RWPE1 (cell line): ENCODE measurements around the gene HEMK1.

Experiments used
- CTCF ChIA-PET: fragments of 350-600 bp; sonication (Branson Sonifier 250); formaldehyde crosslinking; extraction: SDS; loops from one replicate; lab custom pipeline; 2021; lab: Yijun Ruan, JAX
- POLR2A ChIA-PET: fragments of 400-600 bp; formaldehyde crosslinking; extraction: SDS; loops from one replicate; lab custom pipeline; 2020; ENCODE audit warnings: antibody characterized with exemption; ENCODE audit not compliant: low non-redundant PET; lab: Yijun Ruan, JAX
- DNase-seq: peaks from one replicate; pipeline ENCODE4 v3.0.0; 2012; ENCODE audit warnings: low spot score
- H3K27ac ChIP-seq: fragments of 450-650 bp; 2 replicates; pipeline ENCODE4 v1.5.1; 2017
- TF ChIP-seq, protein P1 (sequence below): fragments of 450-650 bp; conservative IDR thresholded peaks from 2 replicates; pipeline ENCODE4 v1.5.1; 2017; ENCODE audit warnings: low read depth, mild to moderate bottlenecking

HEMK1 gene

DNA sequence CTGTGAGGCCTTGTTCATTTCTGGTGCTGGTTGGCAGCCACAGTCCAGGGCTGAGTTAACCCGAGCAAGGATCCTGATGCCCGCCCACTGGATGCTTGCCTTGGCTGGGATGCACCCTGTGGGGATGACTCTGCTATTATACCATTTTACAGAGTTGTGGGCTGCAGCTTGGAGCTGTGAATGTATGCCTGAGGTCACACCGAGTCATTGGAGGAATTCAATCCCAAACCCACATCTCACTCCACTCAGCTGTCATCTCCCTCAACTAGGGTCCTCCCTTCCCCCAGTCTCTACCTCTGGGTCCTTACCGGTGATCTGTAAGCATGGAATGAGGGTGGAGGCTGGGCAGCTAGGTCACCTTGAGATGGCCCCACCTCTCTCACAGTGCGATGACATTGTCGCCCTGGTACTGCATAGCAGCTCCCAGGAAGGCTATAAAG, 69.8 kb downstream of the HEMK1 start:
- CTCF ChIA-PET: no interaction called here
- POLR2A ChIA-PET: no interaction called here
- TF ChIP-seq, protein P1, sequence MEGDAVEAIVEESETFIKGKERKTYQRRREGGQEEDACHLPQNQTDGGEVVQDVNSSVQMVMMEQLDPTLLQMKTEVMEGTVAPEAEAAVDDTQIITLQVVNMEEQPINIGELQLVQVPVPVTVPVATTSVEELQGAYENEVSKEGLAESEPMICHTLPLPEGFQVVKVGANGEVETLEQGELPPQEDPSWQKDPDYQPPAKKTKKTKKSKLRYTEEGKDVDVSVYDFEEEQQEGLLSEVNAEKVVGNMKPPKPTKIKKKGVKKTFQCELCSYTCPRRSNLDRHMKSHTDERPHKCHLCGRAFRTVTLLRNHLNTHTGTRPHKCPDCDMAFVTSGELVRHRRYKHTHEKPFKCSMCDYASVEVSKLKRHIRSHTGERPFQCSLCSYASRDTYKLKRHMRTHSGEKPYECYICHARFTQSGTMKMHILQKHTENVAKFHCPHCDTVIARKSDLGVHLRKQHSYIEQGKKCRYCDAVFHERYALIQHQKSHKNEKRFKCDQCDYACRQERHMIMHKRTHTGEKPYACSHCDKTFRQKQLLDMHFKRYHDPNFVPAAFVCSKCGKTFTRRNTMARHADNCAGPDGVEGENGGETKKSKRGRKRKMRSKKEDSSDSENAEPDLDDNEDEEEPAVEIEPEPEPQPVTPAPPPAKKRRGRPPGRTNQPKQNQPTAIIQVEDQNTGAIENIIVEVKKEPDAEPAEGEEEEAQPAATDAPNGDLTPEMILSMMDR: no peak
- peak overlapping the region; percentile 19 for H3K27ac ChIP-seq
- no peak for DNase-seq

- H3K27ac ChIP-seq: no peak overlapping the region
- ChIA-PET POLR2A (no interaction called here), CTCF (no interaction called here)
- TF ChIP-seq, protein P1: no peak
- no peak for DNase-seq
Observed at GRCh38 chr3:50642382-50642781, 73.1 kb downstream of the HEMK1 start.

- ChIA-PET CTCF (no interaction called here), POLR2A (interaction anchor here (0.6 kb wide), 1 partner anchor 470 kb away, joined by 3 read pairs; no protein-coding TSS in a partner anchor)
- TF ChIP-seq, protein P1: no peak
- no peak overlapping the region for H3K27ac ChIP-seq
- DNase-seq: no peak
Observed at GRCh38 chr3:50644561-50644960, 75.2 kb downstream of the HEMK1 start.

GRCh38 chr3:50645378-50645777, 76.1 kb downstream of the HEMK1 start:
- ChIA-PET POLR2A (no interaction called here), CTCF (no interaction called here)
- TF ChIP-seq, protein P1: no peak

More at GRCh38 chr3:50645378-50645777, 76.1 kb downstream of the HEMK1 start:
- H3K27ac ChIP-seq: no peak overlapping the region
- no peak for DNase-seq
